Activated CD4-positive, alpha-beta T cell treated with anti-CD3 and anti-CD28 coated beads, Interleukin-2, amount 50 U/mL, for 48 hours (primary cell): Measurements from ENCODE around the gene MSTN.
"Not testable (repeated sequence)": the region's sequence is repeated elsewhere in the genome, so short reads cannot be mapped to it uniquely, and the experiment has no call there.

Experiments
- DNase-seq, 2 experiments: peaks; one replicate each; pipeline ENCODE4 v3.0.0-alpha.2; 2020

MSTN gene

DNA sequence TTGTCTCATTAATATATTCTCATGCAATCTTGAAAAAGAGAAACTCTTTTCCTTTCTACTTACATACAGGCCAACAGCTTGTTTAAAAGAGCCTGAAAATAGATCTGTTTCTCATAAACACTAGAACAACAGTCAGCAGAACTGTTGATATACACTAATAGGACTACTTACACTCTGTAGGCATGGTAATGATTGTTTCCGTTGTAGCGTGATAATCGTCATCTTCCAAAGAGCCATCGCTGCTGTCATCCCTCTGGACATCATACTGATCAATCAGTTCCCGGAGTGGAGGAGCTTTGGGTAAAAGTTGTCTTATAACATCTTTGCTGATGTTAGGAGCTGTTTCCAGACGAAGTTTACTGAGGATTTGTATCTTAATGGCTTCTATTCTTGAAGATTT lies 476 bp downstream of the MSTN start:
- no peak for DNase-seq

DNA sequence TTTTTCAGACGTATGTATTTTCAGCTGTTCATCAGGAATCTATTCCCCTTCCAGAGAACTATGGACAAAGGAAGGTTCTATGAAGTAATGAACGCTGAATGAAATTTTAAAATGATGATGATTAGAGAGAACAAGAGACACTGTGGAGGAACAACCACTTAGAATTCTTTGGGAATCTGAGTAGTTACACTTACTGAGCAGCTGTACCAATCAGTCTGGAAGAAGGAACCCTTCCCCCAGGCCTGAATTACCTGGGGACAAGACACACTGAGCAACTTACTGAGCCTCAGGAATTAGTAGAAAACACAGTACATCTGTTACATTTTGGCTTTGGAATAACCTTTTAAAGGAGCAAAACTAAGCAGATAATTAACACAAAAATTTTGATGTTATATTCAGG lies 1.9 kb downstream of the MSTN start:
- DNase-seq, result no peak

DNA sequence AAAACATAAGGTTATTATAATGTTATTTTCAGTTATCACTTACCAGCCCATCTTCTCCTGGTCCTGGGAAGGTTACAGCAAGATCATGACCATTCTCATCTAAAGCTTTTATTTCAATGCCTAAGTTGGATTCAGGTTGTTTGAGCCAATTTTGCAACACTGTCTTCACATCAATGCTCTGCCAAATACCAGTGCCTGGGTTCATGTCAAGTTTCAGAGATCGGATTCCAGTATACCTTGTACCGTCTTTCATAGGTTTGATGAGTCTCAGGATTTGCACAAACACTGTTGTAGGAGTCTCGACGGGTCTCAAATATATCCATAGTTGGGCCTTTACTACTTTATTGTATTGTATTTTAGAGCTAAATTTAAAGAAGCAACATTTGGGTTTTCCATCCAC lies 2.5 kb downstream of the MSTN start:
- DNase-seq, result no peak

GRCh38 chr2:190053426-190053825 lies 9.1 kb downstream of the MSTN start:
- DNase-seq, result no peak

- DNase-seq, result no peak
Measured at GRCh38 chr2:190052307-190052706, 10.2 kb downstream of the MSTN start.

DNA sequence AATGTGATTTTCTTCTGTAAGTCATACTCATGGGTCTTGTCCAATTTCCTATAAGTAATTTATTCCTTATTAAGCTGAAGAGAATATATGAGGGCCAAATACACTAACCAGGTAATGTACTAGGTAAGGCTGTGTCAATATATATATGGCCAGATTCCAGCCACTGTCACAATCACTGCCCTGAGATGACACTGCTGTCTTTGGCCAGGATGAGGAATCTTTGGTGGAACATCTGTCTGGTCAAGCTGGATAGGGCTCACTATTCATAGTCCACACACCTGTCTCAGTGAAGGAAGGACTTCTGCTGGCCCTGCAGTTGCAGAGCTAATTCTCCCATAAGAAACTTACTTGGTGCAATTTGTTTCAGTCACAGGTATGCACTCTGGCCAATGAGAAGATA lies 11.3 kb downstream of the MSTN start:
- DNase-seq, result no peak

DNA sequence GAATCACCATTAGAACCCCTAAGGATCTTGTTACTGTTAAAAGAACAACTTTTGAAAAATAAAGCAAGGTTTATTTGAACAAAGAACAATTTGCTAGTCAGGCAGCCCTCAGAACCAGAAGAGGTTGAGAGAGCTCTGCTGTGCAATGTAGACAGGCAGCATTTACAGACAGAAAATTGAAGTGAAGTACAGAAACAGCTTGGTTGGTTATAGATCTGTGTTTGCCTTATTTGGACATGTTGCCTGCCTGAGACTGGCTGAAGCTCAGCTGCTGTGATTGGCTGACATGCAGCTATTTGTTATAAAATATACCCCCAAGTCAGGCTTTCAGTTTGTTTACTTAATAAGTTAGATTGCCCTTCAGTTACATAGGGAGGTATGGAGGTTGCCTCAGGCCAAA lies 12.5 kb downstream of the MSTN start:
- no peak for DNase-seq

- no peak for DNase-seq
Measured at GRCh38 chr2:190044866-190045265, 17.7 kb downstream of the MSTN start.

GRCh38 chr2:190043441-190043840 lies 19.1 kb downstream of the MSTN start:
- DNase-seq, result no peak

GRCh38 chr2:190036071-190036470 lies 26.5 kb downstream of the MSTN start:
- no peak for DNase-seq

DNA sequence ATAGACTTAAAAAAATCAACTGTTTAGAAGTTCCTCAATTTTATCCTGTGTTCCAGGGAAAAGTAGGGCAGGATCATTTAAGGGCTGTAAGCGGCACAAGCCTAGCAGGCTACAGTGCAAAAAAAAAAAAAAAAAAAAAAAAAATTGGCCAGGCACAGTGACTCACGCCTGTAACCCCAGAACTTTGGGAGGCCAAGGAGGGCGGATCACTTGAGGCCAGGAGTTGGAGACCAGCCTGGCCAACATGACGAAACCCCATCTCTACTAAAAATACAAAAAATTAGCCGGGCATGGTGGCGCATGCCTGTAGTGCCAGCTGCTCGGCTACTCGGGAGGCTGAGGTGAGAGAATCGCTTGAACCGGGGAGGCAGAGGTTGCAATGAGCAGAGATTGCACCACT lies 28.1 kb downstream of the MSTN start:
- not testable (repeated sequence) for DNase-seq

DNA sequence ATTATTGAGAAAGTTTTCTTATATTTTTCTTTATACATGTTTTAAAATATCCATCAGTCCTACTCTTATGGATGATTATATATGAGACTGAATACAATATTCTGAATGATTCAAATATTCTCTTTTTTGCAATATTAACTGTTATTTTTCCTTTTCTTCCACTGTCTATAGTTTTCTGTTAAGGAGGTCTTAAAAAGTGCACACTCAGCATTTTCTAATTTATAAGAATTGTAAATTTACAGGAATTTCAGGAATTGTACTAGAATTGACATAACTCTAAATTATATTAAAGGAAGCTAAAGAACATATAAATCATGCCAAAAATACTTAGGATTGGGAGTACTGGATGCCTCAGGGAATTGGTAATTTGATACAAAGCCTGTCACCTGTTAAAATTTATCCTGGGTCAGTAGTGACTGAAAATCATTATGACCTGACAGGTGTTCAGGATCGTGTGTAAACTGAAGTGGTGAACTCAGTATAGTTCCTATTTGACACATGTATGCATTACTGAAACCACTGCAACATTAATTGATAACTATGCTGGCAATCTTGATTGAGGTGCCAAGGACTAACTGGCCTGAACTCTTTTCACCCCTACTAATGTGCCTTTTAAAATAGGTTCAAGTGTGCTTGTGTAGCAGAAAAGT lies 30.4 kb downstream of the MSTN start:
- DNase-seq, result no peak

- no peak for DNase-seq
Measured at GRCh38 chr2:190023860-190024259, 38.7 kb downstream of the MSTN start.

- DNase-seq, result no peak
Measured at GRCh38 chr2:190020720-190021119, 41.8 kb downstream of the MSTN start.

- DNase-seq, result no peak
Measured at GRCh38 chr2:190017837-190018236, 44.7 kb downstream of the MSTN start.

GRCh38 chr2:190015969-190016368 lies 46.6 kb downstream of the MSTN start:
- not testable (repeated sequence) for DNase-seq
